ENCODE measurements around the gene RNF227.
A peak's percentile ranks its signal among the peaks of the same experiment; 100 is the strongest.

RNF227 gene

GRCh38 chr17:7930841-7931631 lies 14.9 kb upstream of the RNF227 start:
- DNase-seq (ENCODE audit: low read depth in 2 of 3, low spot score in 1 of 3): no peak

- DNase-seq (ENCODE audit: low read depth in 2 of 3, low spot score in 1 of 3): peak in 2 of 3 donors; percentile 26 to 59
These were observed 13.3 kb upstream of the RNF227 start, which contains the start of gene KCNAB3 for GRCh38 chr17:7929158-7930023. TSS of gene KCNAB3 (minus strand) at chr17:7929856. CDS start at chr17:7929435, 421 bp downstream.

GRCh38 chr17:7927596-7927995 lies 11.5 kb upstream of the RNF227 start:
- no peak for DNase-seq (ENCODE audit: low read depth in 2 of 3, low spot score in 1 of 3)

GRCh38 chr17:7922845-7923628 lies 6.9 kb upstream of the RNF227 start:
- DNase-seq (ENCODE audit: low read depth in 2 of 3, low spot score in 1 of 3): peak; percentile 70 to 73 (median 72)

GRCh38 chr17:7922269-7922844 lies 6.3 kb upstream of the RNF227 start:
- DNase-seq (ENCODE audit: low read depth in 2 of 3, low spot score in 1 of 3): no peak

GRCh38 chr17:7916808-7917207 lies 719 bp upstream of the RNF227 start:
- DNase-seq (ENCODE audit: low read depth in 2 of 3, low spot score in 1 of 3): no peak

- DNase-seq (ENCODE audit: low read depth in 2 of 3, low spot score in 1 of 3): no peak
These were observed 245 bp upstream of the RNF227 start for GRCh38 chr17:7916385-7916682.

- no peak for DNase-seq (ENCODE audit: low read depth in 2 of 3, low spot score in 1 of 3)
These were observed 894 bp downstream of the RNF227 start for GRCh38 chr17:7915179-7915610.

GRCh38 chr17:7912927-7913524 lies 3.1 kb downstream of the RNF227 start:
- peak in 1 of 3 donors; percentile 34 for DNase-seq (ENCODE audit: low read depth in 2 of 3, low spot score in 1 of 3)

- DNase-seq (ENCODE audit: low read depth in 2 of 3, low spot score in 1 of 3): no peak
These were observed 5.0 kb downstream of the RNF227 start for GRCh38 chr17:7911116-7911515.

GRCh38 chr17:7910711-7911110 lies 5.4 kb downstream of the RNF227 start:
- DNase-seq (ENCODE audit: low read depth in 2 of 3, low spot score in 1 of 3): no peak

- no peak for DNase-seq (ENCODE audit: low read depth in 2 of 3, low spot score in 1 of 3)
These were observed 5.8 kb downstream of the RNF227 start for GRCh38 chr17:7910281-7910680.

- DNase-seq (ENCODE audit: low read depth in 2 of 3, low spot score in 1 of 3): no peak
These were observed 7.0 kb downstream of the RNF227 start for GRCh38 chr17:7909089-7909488.

GRCh38 chr17:7903154-7904103 lies 12.7 kb downstream of the RNF227 start:
- no peak for DNase-seq (ENCODE audit: low read depth in 2 of 3, low spot score in 1 of 3)

- DNase-seq (ENCODE audit: low read depth in 2 of 3, low spot score in 1 of 3): no peak
These were observed 18.3 kb downstream of the RNF227 start for GRCh38 chr17:7897773-7898172.

- DNase-seq (ENCODE audit: low read depth in 2 of 3, low spot score in 1 of 3): no peak
These were observed 19.0 kb downstream of the RNF227 start for GRCh38 chr17:7897090-7897489.

GRCh38 chr17:7894866-7895265 lies 21.2 kb downstream of the RNF227 start:
- DNase-seq (ENCODE audit: low read depth in 2 of 3, low spot score in 1 of 3): no peak

- DNase-seq (ENCODE audit: low read depth in 2 of 3, low spot score in 1 of 3): no peak
These were observed 21.9 kb downstream of the RNF227 start for GRCh38 chr17:7894226-7894625.

GRCh38 chr17:7893187-7893880 lies 22.8 kb downstream of the RNF227 start:
- no peak for DNase-seq (ENCODE audit: low read depth in 2 of 3, low spot score in 1 of 3)

All from stimulated activated CD4-positive, alpha-beta T cell treated with anti-CD3 and anti-CD28 coated beads, Interleukin-12 subunit alpha, Interleukin-12 subunit beta, amount 100 ng/mL, for 48 hours (primary cell).